ENCODE data around the gene BBX.

DNA sequence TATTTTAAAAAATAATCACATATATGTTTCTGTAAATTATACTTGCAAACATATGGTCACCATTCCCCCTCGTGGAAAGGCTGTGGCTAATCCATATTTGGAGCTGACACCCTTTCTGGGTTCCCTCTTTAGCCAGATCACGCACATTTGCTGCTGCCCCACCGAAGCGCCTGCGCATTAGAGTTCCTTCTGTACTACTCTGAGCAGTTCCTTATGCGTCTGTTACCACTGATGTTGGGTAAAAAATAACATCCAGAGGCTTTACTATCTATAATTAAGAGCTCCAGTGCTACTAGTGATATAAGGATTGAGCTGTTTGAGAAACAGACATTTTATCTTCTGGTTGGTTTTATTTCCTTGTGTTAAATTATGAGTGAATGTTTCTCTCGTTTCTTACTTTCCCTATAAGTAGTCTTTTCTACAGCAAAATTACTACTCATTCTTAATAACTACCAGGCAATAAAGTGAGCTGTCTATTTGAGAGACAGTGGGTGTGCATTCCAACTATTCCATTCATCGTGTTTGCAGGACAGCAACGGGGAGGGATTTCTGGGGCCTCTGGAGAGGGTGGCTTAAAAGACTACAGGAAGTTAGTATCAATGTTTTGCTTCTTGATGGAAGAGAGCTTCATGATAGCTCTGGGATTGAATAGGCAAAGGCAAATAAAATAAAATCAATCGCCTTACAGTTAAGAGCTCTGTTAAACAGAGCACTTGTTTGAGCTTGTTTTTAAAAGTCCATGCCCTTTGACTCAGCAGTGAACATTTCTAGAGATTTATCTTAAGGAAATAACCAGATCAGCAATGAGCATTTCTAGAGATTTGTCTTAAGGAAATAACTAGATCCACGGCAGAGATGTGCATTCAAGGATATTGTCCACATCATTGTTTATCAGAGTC is 322.9 kb downstream of the BBX start:
- TF ChIP-seq POLR2AphosphoS5 (IDR thresholded peaks at IDR 0.05; ENCODE audit: borderline replicate concordance, low read depth, low read length) (no peak), EZH2 (IDR thresholded peaks at IDR 0.05) (no peak), FOXP2 (optimal IDR thresholded peaks at IDR 0.05; ENCODE audit: control extremely low read depth, extremely low read length, insufficient read depth) (no peak)
